Activated CD8-positive, alpha-beta memory T cell treated with anti-CD3 and anti-CD28 coated beads, Interleukin-2, amount 50 U/mL, for 24 hours (primary cell): ENCODE results near the gene TNRC6B.
"Not testable (repeated sequence)": the region's sequence is repeated elsewhere in the genome, so short reads cannot be mapped to it uniquely, and the experiment has no call there.

ENCODE experiments used
- DNase-seq: peaks from one replicate; pipeline ENCODE4 v3.0.0-alpha.2; 2020; ENCODE audit errors: extremely low read depth

The TNRC6B gene

DNA sequence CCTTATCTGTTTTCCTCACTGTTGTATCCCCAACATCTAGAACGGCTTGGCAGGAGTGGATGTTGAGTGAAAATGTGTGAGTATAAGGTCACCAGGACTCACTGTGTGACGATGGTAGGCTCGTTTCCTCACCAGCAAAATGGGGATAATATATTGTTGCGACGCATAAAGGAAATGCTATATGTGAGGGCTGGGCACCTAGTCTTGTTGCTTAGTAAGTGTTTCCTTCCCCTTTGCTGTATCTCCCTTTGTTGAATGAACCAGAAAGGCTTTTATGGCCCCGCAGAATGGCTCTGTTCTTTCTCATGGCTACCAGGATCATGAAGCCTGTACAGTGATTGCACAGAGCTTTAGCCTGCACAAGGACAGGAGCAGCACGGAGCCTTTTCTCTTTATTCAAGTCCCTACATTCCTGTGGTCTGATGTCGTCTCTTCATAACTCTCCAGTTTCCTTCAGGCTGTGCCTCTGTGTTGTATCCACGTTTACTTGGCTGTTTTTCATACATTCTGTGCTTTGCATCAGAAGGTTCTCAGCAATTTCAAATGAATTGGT lies 5.4 kb downstream of the TNRC6B start:
- DNase-seq = no peak

DNA sequence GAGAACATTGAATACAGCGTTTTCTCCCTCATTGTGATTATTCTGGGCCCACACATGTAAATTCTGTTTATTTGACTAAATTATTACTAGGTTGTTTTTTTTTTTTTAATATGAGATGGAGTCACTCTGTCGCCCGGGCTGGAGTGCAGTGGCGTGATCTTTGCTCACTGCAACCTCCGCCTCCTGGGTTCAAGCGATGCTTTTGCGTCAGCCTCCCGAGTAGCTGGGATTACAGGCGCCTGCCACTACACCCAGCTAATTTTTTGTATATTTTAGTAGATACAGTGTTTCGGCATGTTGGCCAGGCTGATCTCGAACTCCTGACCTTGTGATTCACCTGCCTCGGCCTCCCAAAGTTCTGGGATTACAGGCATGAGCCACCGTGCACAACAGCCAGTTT lies 5.9 kb downstream of the TNRC6B start:
- DNase-seq = not testable (repeated sequence)

DNA sequence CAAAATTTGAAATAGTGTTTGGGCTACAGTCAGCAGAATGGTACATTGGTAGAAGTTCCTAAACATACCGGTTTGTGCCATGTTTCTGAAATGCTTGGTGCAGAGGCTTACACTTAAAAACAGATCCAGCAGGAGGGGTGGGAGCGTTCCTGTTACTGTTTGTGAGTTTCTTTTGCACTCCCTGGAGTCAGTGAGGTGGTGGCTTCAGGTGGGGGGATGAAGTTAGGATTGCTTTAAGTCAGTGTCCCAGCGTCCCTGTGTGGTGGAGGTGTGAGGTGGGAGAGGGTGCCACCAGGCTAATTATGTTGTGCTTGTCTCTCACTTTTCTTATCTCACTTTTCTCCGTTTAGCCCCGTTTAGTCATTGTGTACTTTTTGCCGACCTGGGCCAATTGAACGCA lies 9.7 kb downstream of the TNRC6B start:
- DNase-seq = no peak

DNA sequence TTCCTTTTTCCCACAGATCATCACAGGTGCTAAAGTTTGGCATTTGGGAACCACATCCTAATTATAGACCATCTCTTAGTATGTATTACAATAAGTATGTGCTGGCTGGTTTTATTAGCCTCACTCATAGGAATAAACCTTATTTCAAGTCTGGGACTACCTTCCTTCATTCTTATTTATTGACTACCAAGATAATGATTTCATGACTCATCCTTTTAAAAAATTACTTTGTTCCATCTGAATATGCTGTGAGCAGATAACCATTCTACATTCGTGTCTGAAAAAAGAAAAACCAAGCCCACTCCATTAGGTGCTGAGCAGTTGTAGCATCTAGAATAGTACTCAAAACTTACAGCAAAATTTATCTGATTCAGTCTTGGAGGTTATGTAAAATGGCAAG lies 12.3 kb downstream of the TNRC6B start:
- no peak for DNase-seq

DNA sequence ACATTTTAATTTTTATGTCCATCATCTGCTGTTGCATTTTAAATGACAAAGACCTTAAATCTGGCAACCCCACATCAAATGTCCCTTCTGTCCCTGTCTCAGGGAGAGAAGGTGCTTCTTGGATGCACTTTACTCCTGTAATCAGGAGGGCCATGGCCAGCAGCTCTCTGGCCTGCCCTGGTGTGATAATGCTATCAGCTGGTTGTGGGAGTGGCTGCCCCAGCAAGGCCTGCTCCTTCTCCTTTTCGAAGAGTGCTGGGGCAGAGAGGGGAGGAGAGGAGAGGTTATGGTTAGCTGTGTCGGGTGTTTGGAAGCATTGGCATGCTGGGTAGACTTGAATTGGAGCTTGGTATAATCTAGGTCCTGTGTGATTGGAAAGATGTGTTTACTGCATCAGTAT lies 12.8 kb downstream of the TNRC6B start:
- no peak for DNase-seq

DNA sequence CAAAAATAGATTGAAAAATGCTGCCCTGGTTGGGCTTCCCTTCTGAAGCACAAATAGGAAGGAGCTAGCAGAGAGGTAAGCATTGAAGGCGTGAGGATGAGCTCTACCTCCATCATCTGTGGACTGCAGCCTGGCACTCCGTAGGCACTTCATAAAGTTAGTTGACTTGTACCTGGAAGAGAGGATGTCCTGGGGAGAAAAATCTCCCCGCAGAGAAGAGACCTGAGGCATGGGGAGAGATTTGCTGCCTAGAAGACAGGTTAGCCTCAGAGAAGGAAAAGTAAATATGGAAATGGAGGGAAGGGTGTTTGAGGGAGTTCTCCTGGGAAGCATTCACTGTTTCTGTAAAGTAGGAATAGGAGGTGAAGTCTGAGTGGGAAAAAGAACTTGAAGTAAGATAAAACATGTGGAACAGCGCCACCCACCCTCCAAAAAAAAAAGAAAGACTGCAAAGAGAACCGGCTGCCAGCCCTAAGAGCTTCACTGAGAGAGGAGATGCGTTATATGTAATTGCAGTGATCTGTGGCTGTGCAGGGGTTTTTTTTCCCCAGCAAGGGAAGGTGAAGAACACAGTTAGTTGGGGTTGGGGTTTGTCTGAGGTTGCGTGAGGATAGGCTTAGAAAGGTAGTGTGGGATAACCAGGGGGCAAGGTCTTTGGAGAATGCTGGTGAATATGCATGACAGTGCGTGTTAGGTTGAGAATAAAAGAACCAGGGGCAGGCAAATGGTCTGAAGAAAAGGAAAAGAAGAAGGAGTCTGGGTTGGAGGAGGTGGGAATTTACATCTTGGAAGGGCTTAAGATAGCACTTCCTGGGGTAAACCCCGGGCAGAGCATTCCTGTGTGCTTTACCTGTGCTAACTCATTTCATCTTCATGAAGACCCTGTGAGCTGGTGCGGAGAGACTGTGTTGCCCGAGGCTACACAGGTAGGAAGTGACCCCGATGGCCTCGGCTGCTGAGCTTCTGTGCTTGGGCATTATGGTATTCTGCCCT lies 16.0 kb downstream of the TNRC6B start:
- no peak for DNase-seq

DNA sequence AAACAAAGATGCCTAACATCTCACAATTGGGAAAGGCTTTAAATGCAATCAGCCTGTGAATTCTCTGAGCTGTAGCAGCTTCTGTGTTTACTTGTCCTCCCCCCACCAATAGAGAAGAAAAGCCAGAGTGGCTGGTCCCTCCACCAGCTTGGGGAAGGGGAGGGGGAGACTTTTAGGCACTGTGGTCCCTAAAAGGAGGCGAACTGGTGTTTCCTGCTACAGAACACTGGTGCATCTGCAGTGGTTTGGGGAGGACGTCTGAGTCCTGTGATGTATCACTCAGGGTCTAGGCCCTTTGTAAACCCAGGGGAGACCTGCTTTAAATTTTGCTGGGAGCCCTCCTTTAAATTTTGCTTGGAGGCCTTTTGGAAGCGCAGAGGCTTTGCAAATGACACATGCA lies 16.9 kb downstream of the TNRC6B start:
- no peak for DNase-seq

DNA sequence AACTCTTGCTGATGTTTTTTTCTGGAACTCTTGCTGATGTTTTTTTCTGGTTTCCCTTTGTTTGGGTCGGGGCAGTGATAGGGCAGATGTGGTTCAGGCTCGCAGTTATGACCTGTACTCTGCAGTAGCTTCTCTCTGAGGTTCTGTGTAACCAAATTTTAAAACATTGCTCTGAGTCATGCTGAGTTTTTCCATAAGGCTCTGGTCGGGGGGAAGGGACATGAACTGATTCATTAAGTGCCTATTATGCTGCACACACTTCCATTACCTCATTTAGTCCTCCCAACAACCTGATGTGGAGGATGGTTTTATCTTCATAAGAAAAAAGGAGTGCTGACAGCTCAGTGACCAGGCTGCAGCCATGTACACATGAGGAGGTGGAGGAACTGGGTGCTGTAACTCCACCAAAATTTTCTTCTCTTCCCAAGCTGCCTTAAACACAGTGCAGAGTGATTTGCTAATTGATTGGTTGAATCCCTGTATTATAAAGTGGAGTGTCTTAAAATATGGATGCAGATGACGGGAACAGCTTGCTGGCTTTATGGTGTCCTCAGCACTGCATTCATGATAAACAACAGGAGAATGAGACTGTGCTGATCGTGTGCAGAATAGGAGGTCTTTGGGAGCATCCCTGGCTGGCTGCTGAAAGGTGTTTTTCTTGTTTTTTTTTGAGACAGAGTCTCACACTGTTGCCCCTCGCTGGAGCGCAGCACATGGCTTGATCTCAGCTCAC lies 19.1 kb downstream of the TNRC6B start:
- DNase-seq = no peak

DNA sequence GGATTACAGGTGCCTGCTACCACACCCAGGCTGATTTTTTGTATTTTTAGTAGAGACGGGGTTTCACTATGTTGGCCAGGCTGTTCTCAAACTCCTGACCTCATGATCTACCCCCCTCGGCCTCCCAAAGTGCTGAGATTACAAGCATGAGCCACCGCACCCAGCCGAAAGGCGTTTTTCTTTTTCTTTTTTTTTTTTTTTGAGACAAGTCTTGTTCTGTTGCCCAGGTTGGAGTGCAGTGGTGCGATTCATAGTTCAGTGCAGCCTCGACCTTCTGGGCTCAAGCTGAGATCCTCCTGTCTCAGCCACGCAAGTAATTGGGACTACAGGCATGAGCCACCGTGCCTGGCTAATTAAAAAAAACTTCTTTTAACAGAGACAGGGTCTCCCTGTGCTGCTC lies 19.7 kb downstream of the TNRC6B start:
- DNase-seq = not testable (repeated sequence)

DNA sequence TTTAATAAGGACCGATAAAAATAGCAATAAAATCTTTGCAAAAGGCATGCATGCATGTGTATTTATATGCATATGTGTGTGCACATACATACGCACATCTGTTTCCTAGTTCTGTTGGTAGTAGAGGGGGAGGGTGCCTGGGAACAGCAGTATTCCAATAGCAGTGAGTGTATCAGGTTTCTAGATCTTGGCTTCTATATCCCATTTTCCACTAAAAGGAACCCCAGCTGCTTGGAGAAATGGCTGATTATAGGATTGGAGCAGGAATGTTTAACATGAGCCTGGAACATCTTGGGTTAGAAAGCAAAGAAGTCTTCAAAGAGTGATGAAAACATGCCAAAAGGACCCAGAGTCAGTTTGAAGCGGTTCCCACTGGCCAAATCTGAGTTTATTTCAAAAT lies 21.0 kb downstream of the TNRC6B start:
- no peak for DNase-seq

DNA sequence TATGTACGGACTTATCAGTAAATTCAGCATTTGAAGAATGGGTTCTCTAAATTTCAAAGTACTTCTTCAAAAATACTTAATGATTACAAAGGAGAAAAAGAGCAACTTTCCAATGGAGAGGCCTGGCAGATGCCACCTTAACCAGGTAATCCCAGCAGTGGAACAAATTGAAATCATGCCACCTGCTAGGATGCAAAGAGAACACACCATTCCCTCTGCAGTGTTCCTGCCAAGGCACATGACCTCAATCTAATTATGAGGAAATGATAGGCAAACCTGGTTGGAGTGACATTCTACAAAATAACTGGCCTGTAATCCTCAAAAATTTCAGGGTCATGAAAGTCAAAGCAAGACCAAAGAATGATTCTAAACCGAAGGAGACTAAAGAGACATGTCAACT lies 21.5 kb downstream of the TNRC6B start:
- no peak for DNase-seq

DNA sequence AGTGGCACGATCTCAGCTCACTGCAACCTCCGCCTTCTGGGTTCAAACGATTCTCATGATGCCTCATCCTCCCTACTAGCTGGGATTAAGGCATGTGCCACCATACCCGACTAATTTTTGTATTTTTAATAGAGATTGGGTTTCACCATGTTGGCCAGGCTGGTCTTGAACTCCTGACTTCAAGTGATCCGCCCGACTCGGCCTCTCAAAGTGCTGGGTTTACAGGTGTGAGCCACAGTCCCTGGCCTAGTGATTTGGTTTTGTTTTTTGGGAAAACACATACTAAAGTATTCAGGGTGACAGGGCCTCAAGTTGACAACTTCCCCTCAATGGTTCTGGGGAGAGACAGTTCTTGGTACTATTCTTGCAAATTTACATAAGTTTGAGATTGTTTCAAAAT lies 22.1 kb downstream of the TNRC6B start:
- DNase-seq = no peak

DNA sequence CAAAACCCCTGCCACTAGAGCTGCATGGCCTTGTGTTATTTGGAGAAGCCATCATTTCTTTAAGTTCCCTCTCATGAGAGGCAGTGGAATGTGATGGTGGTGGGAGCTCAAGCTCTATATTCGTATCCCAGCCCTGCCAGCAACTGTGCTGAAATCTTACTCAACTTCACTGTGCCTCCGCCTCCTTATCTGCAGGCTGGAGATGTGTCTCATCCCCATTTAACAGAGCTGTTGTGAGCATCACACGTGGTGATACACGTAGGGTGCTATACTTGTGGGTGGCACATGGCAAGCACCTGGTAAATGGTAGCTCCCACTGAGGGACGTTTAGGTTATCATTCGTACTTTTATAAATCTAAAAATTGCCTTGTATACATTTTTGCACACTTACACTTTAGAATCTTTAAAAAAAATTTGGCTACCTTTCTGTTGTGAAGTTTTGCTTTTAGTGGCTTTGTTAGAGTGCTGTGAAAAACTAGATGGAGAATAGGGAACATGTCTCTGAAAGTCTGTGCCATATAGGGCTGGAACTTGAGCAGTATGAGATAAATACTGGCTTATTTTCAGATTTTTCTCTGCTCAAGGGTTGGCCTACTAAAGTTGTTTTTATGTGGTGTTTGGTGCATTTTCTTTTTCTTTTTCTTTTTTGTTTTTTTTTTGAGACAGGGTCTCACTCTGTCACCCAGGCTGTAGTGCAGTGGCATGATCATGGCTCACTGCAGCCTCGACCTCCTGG lies 23.2 kb downstream of the TNRC6B start:
- DNase-seq = no peak

DNA sequence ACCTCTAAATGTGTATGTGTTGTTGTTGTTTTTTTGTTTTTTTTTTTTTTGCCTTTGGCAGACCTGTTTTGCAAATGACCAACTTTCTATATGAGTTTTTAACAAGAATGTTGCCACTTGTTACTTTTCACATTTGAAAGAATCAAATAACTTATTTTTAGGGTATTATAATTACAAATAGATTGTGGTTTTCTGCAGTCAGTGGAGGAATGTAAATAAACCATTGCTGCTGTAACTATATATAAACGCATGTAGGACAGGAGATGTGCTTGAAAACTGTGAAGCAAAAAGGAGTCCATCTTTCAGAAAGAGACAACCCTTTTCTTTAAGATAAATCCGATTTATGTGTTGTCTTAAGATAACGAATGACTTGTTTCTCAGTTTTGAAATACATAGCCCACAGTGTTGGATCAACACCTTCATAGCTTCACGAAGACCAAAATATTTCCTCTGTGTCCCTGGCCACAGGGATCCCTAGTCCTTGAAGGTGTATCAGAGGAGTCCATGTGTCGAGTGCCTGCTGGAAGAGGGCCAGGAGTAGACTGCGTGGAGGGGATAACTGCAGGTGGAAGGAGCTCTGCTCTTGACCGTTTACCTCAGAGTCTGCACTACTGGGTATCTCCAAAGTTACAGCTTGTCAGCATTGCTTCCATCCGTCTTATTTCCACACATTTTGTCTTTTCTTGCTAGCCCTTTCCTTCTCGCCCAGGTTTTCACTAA lies 24.7 kb downstream of the TNRC6B start:
- DNase-seq = no peak

DNA sequence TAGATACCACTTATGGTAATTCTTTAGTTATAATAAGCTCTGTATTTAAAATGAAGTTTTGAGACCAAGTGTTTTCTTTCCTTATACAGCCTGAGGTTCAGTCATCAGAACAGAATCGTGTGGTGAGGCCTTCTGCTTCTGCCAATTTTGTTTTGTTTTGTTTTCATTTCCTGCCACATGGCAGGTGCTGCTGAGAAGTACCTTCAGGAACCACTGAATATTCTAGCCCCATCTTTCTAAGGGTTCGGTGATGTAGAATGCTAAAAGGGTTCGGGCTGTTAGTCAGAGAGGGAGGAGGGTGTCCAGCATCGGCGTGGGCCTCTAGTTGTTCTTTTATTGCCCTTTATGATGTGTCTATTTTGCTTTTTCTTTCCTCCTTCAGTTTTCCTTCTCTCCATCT lies 25.8 kb downstream of the TNRC6B start:
- DNase-seq = no peak

DNA sequence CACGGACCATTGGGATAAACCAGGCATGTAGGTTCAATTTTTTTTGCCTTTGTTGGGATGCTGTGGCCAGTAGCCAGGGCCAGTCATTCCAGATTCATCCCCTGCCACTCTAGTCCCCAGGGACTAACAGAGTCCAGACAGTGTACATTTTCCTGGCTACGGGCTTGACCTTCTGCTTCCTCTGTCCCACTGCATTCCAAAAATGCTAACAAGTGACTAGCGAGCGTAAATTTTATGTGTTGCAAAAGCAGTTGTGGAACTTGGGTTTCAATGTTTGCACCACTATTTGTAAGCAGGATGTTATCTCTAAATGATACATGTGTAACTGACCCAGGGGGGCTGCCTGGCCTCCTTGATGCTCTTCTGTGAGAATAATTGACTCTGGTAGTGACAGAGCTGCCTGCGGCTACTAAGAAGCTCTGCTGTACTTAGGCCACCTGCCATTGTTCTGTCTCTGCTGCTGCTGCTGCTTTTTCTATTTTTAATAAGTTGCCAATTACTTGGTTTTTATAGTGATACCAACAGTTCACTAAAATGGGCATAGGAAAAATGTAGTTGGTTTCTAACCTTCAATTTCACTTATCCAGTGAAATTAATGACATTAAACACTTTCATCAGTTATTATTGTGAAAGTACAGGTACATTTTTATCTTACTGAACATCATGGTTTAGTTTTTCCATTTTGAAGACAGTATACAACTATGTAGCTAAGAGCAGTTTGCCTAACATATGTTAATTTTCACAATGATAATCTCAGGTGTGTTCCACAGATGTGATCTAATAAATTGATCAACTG lies 26.8 kb downstream of the TNRC6B start:
- no peak for DNase-seq

DNA sequence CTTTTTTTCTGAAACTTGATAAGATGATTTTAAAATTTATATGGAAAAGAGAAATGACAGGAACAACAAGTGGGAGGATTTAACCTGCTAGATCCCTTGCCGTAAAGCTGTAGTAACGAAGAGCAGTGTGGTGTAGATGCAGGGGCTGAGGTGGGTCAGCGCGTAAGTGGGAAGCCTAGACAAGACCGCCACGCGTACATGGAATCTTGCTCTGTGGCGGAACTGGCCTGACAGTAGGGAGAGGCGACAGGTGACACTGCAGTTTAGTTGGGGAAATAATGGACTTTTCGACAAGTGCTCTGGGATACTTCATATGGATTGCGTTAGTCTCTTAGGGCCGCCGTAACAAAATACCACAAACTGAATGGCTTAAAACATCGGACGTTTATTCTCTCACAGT lies 28.8 kb downstream of the TNRC6B start:
- no peak for DNase-seq

DNA sequence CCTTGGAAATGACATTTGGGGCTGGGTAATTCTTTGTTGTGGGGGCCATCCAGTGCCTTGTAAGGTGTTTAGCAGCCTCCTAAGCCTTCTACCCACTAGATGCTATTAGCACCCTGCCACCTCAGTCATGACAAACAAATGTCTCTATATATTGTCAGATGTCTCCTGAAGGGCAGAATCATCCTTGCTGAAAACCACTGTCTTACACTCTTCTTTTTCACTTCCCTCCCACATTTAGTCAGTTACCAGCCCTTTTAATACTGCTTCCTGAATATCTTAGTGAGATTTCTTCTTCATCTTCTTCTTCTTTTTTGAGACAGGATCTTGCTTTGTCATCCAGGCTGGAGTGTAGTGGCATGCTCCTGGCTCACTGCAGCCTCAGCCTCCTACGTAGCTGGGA lies 33.1 kb downstream of the TNRC6B start:
- no peak for DNase-seq

DNA sequence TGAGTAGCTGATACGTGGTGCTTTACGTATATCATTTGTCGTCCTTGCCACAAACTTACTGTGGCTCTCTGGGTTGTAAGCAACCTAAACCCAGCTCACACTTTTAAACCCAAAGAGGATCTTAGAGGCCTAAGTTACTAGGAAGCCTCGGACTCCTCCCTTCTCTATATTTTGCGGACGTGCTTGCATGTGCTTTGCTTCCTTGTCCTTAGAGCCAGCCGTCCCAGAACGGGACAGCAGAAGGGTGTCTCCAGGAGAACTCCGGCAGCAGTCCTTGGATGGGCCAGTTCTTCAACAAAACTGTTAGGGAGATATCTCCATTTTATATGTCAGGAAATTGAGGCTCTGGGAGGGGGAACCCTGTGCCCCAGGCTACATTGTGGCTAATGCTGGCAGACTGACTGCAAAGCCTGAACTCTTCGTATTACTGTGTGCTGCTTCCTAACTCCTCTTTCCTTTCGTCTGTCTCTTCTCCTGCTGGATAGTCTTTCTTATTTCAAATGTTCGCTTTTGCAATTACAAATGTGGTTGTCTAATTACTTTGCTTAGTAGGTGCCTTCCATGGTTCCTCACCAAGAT lies 33.8 kb downstream of the TNRC6B start:
- no peak for DNase-seq

DNA sequence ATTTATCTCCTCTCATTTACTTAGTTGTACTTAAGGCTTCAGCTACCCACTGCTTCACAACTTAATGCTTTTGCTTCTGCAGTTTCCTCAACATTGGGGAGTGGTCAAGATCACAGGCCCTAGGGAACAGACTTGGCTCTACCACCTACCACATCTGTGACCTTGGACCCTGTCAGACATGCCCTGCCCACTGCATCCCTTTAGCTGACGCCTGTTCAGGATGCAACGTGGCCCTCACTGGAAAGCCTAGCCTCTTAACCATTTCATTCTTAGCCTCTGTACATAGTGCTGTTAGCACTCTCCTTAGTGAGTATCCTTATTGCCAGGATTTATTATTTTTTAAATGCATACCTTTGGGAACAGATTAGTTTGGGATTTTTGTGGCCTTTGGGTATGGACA lies 34.4 kb downstream of the TNRC6B start:
- DNase-seq = no peak
